Upper lobe of left lung (tissue), 6 donors: ENCODE results near the gene ANK3. TPM values are rescaled to one million over a fixed set of nuclear protein-coding genes. Genes with fewer than 3 reads are reported as not detected.

Source experiments
- ATAC-seq, 2 donors: fragments of 200-7000 bp; cut with Tn5 transposase; one replicate each; pipeline ENCODE4 v1.9.1; 2022; ENCODE audit warnings: mild to moderate bottlenecking in 2 of 2, moderate library complexity in 2 of 2; ENCODE audit not compliant: low FRiP score in 2 of 2
- DNase-seq, 2 donors: peaks; one replicate each; pipeline ENCODE4 v3.0.0-alpha.2; 2019 to 2020
- H3K27ac ChIP-seq, 4 donors: fragments of 200-600 bp; sonication (generic); one replicate each; pipeline ENCODE4 v1.5.1; 2016 to 2019
- H3K27me3 ChIP-seq, 4 donors: fragments of 200-600 bp; sonication (generic); one replicate each; pipeline ENCODE4 v1.5.1; 2017 to 2019
- H3K36me3 ChIP-seq, 4 donors: fragments of 200-600 bp; sonication (generic); one replicate each; pipeline ENCODE4 v1.5.1; 2016 to 2019
- H3K4me1 ChIP-seq, 4 donors: fragments of 200-600 bp; sonication (generic); one replicate each; pipeline ENCODE4 v1.5.1; 2018 to 2019
- H3K4me3 ChIP-seq, 4 donors: fragments of 200-600 bp; sonication (generic); one replicate each; pipeline ENCODE4 v1.5.1; 2017 to 2019; ENCODE audit warnings: mild to moderate bottlenecking in 2 of 4, moderate library complexity in 1 of 4
- H3K9me3 ChIP-seq, 4 donors: fragments of 200-600 bp; sonication (generic); one replicate each; pipeline ENCODE4 v1.5.1; 2018 to 2019
- CTCF ChIP-seq, 6 experiments: fragments of 450-650 bp in 4 of 6; fragments of 200-600 bp in 2 of 6; sonication (generic) in 2 of 6; IDR thresholded peaks; one replicate each; pipeline ENCODE4 v1.5.1; 2016 to 2019; ENCODE audit warnings: antibody characterized with exemption in 6 of 6
- EP300 ChIP-seq, 4 donors: sonication (generic); formaldehyde crosslinking; IDR thresholded peaks; one replicate each; pipeline ENCODE4 v1.5.1; 2017; ENCODE audit warnings: antibody characterized with exemption in 4 of 4, control low read depth in 2 of 4
- POLR2A ChIP-seq, 4 donors: fragments of 450-650 bp; IDR thresholded peaks; one replicate each; pipeline ENCODE4 v1.5.1; 2016 to 2017; ENCODE audit warnings: antibody characterized with exemption in 4 of 4, mild to moderate bottlenecking in 2 of 4
- POLR2AphosphoS5 ChIP-seq, 2 donors: sonication (generic); formaldehyde crosslinking; IDR thresholded peaks; one replicate each; pipeline ENCODE4 v1.5.1; 2017; ENCODE audit warnings: antibody characterized with exemption in 2 of 2
- WGBS, 2 donors: methylation state at CpG; one replicate each; pipeline ENCODE4 v1.1.5; 2017 to 2018; 5-methylcytosine and 5-hydroxymethylcytosine counted together
- total RNA-seq, 6 donors: library from RNA; depleted of rRNA in 4 of 6; stranded (reverse); fragments of >200 nt in 4 of 6; gene quantifications; one replicate each; pipeline versions ENCODE4 v1.1.0 to v1.2.1, GENCODE V29; 2016 to 2021
- donor health status: DM: no; HTN: no; CAD: no; lungs with moderate emphysema.
- donor health status: DM: no; HTN: yes; CAD: no; lungs with severe emphysema.

Gene ANK3
- total RNA-seq, 6 donors from 2014 or later, result 43.9 to 193 (median 98.5) TPM

DNA sequence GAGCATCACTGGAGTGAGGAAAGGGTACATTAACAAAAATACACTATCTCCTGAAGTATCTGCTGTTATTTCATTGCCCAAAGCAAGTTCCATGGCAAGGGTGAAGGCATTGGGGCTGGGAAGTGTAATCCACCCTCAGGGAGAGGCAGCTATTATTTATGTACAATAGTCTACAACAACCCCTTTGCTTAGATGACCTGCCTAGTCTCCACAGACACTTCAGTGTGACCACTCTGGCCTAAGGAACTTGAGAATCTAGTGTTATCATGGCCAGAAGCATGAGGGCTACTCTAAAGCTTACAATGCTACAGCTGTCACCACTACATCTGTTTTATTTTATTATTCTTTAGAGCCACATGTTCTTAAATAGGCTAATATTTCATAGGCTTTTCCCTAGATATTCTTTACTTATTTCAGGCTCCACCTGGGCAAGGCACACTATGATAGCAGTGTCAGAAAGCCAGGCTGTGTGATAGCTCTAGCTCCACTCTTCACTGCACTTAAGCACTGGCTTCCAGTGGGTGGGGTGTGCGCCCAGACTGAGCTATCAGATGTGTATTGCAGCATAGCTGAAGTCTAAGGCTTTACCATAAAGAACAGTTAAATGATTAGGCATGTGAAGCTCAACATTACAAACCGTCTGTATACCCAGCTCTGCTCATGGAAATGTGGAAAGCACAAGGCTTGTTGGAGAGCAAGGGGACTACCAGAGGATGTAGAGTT is 366.4 kb downstream of the ANK3 start:
- TF ChIP-seq EP300 (IDR thresholded peaks at IDR 0.05) (no peak), POLR2A (IDR thresholded peaks at IDR 0.05) (no peak), CTCF (IDR thresholded peaks at IDR 0.05) (no peak), POLR2AphosphoS5 (IDR thresholded peaks at IDR 0.05) (no peak)
- no peak overlapping the region for H3K27ac ChIP-seq

GRCh38 chr10:60021361-60021760 is 368.3 kb downstream of the ANK3 start:
- Histone ChIP-seq H3K27ac (no peak overlapping the region), H3K9me3 (no peaks in the 10 kb centered on the region), H3K27me3 (no peaks in the 10 kb centered on the region), H3K4me3 (no peak overlapping the region), H3K4me1 (no peaks in the 10 kb centered on the region), H3K36me3 (no peaks in the 10 kb centered on the region)
- TF ChIP-seq EP300 (IDR thresholded peaks at IDR 0.05) (no peak), POLR2A (IDR thresholded peaks at IDR 0.05) (no peak), POLR2AphosphoS5 (IDR thresholded peaks at IDR 0.05) (no peak), CTCF (IDR thresholded peaks at IDR 0.05) (no peak)
- no peak for ATAC-seq
- 70 to 87% methylated on average over 2 of the region's 2 CpGs for WGBS, 2 donors
- DNase-seq, result no peak

More for the DNA sequence above, 366.4 kb downstream of the ANK3 start:
- 70 to 76% methylated on average over 2 of the region's 2 CpGs for WGBS, 2 donors
- no peak overlapping the region for H3K4me3 ChIP-seq
- H3K36me3 ChIP-seq, result no peaks in the 10 kb centered on the region
- ATAC-seq (no peak), DNase-seq (no peak)
- no peaks in the 10 kb centered on the region for H3K4me1 ChIP-seq
- no peaks in the 10 kb centered on the region for H3K9me3 ChIP-seq
- no peaks in the 10 kb centered on the region for H3K27me3 ChIP-seq

GRCh38 chr10:60016794-60017193 is 372.9 kb downstream of the ANK3 start:
- Histone ChIP-seq H3K4me1 (no peaks in the 10 kb centered on the region), H3K27ac (no peak overlapping the region), H3K9me3 (no peaks in the 10 kb centered on the region), H3K36me3 (no peaks in the 10 kb centered on the region), H3K4me3 (no peak overlapping the region), H3K27me3 (no peaks in the 10 kb centered on the region)
- DNase-seq (no peak), ATAC-seq (no peak)
- WGBS, 2 donors, result 87 to 92% methylated on average over 3 of the region's 3 CpGs
- TF ChIP-seq EP300 (IDR thresholded peaks at IDR 0.05) (no peak), CTCF (IDR thresholded peaks at IDR 0.05) (no peak), POLR2A (IDR thresholded peaks at IDR 0.05) (no peak), POLR2AphosphoS5 (IDR thresholded peaks at IDR 0.05) (no peak)

DNA sequence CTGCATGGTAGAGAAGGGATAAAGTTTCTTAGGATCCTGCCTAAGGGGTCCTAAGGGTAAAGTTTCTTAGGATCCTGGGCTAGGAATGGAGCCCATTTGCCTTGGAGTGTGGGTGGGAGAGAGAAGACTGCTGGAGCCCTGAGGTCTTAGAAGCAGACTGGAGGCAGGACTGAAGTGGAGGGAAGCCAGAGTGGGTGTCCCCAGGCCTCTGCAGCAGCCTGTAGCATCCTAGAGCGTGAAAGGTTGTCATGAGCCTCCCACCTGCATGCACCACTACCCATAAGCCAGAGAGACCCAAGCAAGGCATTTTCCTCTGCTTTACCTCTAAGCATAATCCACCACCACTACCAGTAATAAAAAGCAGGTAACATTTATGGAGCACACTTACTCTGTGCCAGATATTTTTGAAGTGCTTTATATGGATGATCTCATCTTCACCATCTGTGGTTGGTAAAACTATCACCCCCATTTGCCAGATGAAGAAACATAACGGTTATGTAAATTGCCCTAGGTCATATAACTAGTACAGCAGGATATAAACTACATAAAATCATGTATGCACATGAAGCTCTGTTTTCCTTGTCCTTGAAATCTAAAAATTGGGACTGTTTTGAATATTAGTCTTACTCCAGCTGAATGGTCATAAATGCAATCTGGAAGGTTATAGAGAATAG is 379.8 kb downstream of the ANK3 start:
- no peak for TF ChIP-seq POLR2A (IDR thresholded peaks at IDR 0.05)
- TF ChIP-seq CTCF (IDR thresholded peaks at IDR 0.05), result no peak
- TF ChIP-seq POLR2AphosphoS5 (IDR thresholded peaks at IDR 0.05), result no peak
- no peak for TF ChIP-seq EP300 (IDR thresholded peaks at IDR 0.05)
- WGBS, 2 donors, result 79 to 88% methylated on average over 2 of the region's 2 CpGs
- Histone ChIP-seq H3K9me3 (no peaks in the 10 kb centered on the region), H3K4me1 (no peaks in the 10 kb centered on the region), H3K36me3 (no peaks in the 10 kb centered on the region), H3K27ac (no peak overlapping the region), H3K4me3 (no peak overlapping the region), H3K27me3 (no peaks in the 10 kb centered on the region)
- no peak for DNase-seq
- ATAC-seq, result no peak
